ENCODE measurements around the gene AURKAIP1. TPM values are rescaled to one million over a fixed set of nuclear protein-coding genes. Genes with fewer than 3 reads are reported as not detected.
"Not testable (repeated sequence)": the region's sequence is repeated elsewhere in the genome, so short reads cannot be mapped to it uniquely, and the experiment has no call there.

The AURKAIP1 gene
- polyA plus RNA-seq, 1 donor (not counting 4 experiments of a cell fraction or from before 2014, with no cell fraction given) = 86.9 TPM

- H3K27me3 ChIP-seq (ENCODE audit: control insufficient read depth, extremely low read depth, insufficient read depth, low read length); H3K27ac ChIP-seq (ENCODE audit: control insufficient read depth, insufficient read depth, low read length); H3K4me2 ChIP-seq (ENCODE audit: control insufficient read depth, extremely low read depth, insufficient read depth, low read depth, low read length); H4K20me1 ChIP-seq (ENCODE audit: control insufficient read depth, extremely low read depth, insufficient read depth, low read length); H3K9ac ChIP-seq (ENCODE audit: control insufficient read depth, extremely low read depth, insufficient read depth, low read length); FAIRE-seq; H3K79me2 ChIP-seq (ENCODE audit: control insufficient read depth, insufficient read depth, low read length); H3K9me1 ChIP-seq (ENCODE audit: control insufficient read depth, extremely low read depth, insufficient read depth, low read length); H3K36me3 ChIP-seq (ENCODE audit: control insufficient read depth in 2 of 2, extremely low read depth in 1 of 2, insufficient read depth in 2 of 2, low read length in 2 of 2); DNase-seq (ENCODE audit: low read depth, low spot score); dilution Hi-C loops (cut with MboI; ENCODE audit: extremely low pct_ligation_motif_present, low sequenced_read_pairs); H3K4me3 ChIP-seq (ENCODE audit: control insufficient read depth in 2 of 3, extremely low read depth in 1 of 3, insufficient read depth in 2 of 3, low read depth in 1 of 3, low read length in 3 of 3); H3K9me3 ChIP-seq (ENCODE audit: control insufficient read depth, low read depth, low read length): not testable (repeated sequence)
- Histone ChIP-seq H3K4me1 (ENCODE audit: control insufficient read depth, extremely low read depth, insufficient read depth, low read length) (peaks cover 23% of the 10 kb centered on the region), H2AFZ (ENCODE audit: control insufficient read depth, low read length) (peak overlapping the region; percentile 3)
These were observed 42.4 kb upstream of the AURKAIP1 start for GRCh38 chr1:1417396-1417795.

DNA sequence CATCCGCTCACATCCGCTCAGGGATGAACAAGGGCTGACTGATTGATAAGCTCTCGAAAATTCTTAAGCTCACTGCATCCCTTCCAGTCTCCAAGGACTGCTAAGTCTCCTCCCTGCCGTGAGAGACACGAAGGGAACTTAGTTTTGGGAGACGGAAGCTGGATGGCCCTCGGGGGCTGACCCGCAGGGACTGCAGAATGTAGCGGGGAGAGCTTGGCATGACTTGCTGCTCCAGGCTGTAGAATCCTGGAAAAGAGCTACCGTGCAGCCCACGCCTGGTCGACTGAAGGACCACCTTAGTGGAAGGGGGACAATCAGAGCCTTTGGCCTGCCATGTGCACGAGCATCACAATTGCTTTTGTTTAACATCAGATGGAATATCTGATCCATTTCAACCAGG, 40.7 kb upstream of the AURKAIP1 start:
- H2AFZ ChIP-seq (ENCODE audit: control insufficient read depth, low read length) = no peak overlapping the region
- no peak overlapping the region for H3K27ac ChIP-seq (ENCODE audit: control insufficient read depth, insufficient read depth, low read length)
- peaks cover 9% of the 10 kb centered on the region for H3K4me1 ChIP-seq (ENCODE audit: control insufficient read depth, extremely low read depth, insufficient read depth, low read length)
- no peaks in the 10 kb centered on the region for H3K9me3 ChIP-seq (ENCODE audit: control insufficient read depth, low read depth, low read length)
- no peaks in the 10 kb centered on the region for H3K79me2 ChIP-seq (ENCODE audit: control insufficient read depth, insufficient read depth, low read length)
- no peak overlapping the region for H3K9ac ChIP-seq (ENCODE audit: control insufficient read depth, extremely low read depth, insufficient read depth, low read length)
- TF ChIP-seq EZH2 (IDR thresholded peaks at IDR 0.05; ENCODE audit: low read length) = no peak
- TF ChIP-seq CTCF (optimal IDR thresholded peaks at IDR 0.05 in 1 of 3, IDR thresholded peaks at IDR 0.05 in 1 of 3, conservative IDR thresholded peaks at IDR 0.05 in 1 of 3; ENCODE audit: extremely low read depth in 1 of 3, insufficient read depth in 2 of 3, low read length in 3 of 3) = no peak
- H3K9me1 ChIP-seq (ENCODE audit: control insufficient read depth, extremely low read depth, insufficient read depth, low read length) = no peaks in the 10 kb centered on the region
- H3K36me3 ChIP-seq (ENCODE audit: control insufficient read depth in 2 of 2, extremely low read depth in 1 of 2, insufficient read depth in 2 of 2, low read length in 2 of 2) = no peaks in the 10 kb centered on the region
- H4K20me1 ChIP-seq (ENCODE audit: control insufficient read depth, extremely low read depth, insufficient read depth, low read length) = no peaks in the 10 kb centered on the region
- no peak overlapping the region for H3K4me3 ChIP-seq (ENCODE audit: control insufficient read depth in 2 of 3, extremely low read depth in 1 of 3, insufficient read depth in 2 of 3, low read depth in 1 of 3, low read length in 3 of 3)
- dilution Hi-C loops (cut with MboI; ENCODE audit: extremely low pct_ligation_motif_present, low sequenced_read_pairs) = no loop called here
- no peak overlapping the region for H3K4me2 ChIP-seq (ENCODE audit: control insufficient read depth, extremely low read depth, insufficient read depth, low read depth, low read length)
- no peaks in the 10 kb centered on the region for H3K27me3 ChIP-seq (ENCODE audit: control insufficient read depth, extremely low read depth, insufficient read depth, low read length)
- no peak for DNase-seq (ENCODE audit: low read depth, low spot score)
- no peak for FAIRE-seq

- H3K4me2 ChIP-seq (ENCODE audit: control insufficient read depth, extremely low read depth, insufficient read depth, low read depth, low read length); H3K27ac ChIP-seq (ENCODE audit: control insufficient read depth, insufficient read depth, low read length); H3K36me3 ChIP-seq (ENCODE audit: control insufficient read depth in 2 of 2, extremely low read depth in 1 of 2, insufficient read depth in 2 of 2, low read length in 2 of 2); H4K20me1 ChIP-seq (ENCODE audit: control insufficient read depth, extremely low read depth, insufficient read depth, low read length); DNase-seq (ENCODE audit: low read depth, low spot score); dilution Hi-C loops (cut with MboI; ENCODE audit: extremely low pct_ligation_motif_present, low sequenced_read_pairs); H2AFZ ChIP-seq (ENCODE audit: control insufficient read depth, low read length); H3K27me3 ChIP-seq (ENCODE audit: control insufficient read depth, extremely low read depth, insufficient read depth, low read length); H3K4me3 ChIP-seq (ENCODE audit: control insufficient read depth in 2 of 3, extremely low read depth in 1 of 3, insufficient read depth in 2 of 3, low read depth in 1 of 3, low read length in 3 of 3); H3K9ac ChIP-seq (ENCODE audit: control insufficient read depth, extremely low read depth, insufficient read depth, low read length); H3K4me1 ChIP-seq (ENCODE audit: control insufficient read depth, extremely low read depth, insufficient read depth, low read length); FAIRE-seq; H3K9me3 ChIP-seq (ENCODE audit: control insufficient read depth, low read depth, low read length); H3K9me1 ChIP-seq (ENCODE audit: control insufficient read depth, extremely low read depth, insufficient read depth, low read length): not testable (repeated sequence)
- peaks cover 23% of the 10 kb centered on the region for H3K79me2 ChIP-seq (ENCODE audit: control insufficient read depth, insufficient read depth, low read length)
These were observed 37.4 kb upstream of the AURKAIP1 start for GRCh38 chr1:1412311-1412902.

Measured in keratinocyte (primary cell).